ENCODE measurements around the gene C2CD4D.

DNA sequence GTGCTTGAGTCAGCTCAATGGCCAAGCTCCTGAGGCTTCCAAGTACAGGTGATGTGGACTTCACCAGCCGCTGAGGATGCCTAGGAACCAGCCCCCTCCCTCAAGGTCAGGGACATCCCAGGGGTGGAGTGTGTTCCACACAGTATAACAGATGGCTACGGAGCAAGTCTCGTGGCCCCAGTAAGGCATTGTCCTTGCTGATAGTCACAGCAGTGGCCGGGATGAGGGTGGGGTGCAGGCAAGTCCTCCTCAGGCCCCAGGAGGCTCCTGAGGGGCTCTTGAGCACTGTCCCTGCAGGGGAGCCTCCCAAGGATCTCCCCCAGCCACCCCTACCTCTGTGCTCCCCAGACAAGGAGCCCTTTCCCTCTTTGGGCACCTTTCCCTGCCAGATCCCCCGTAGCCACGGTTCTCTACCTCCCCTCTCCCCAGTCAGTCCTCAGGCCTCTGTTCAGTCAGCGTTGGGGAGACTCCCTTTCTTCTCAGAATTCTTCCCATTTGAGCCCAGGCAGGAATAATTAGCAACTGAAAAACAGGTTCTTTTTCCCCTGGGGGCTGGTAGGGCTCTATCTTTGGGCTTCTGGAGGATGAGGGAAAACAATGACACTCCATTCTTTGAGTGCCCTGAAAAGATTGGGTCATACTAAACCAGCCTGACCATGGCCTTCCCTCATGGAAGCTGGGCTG, 21.0 kb upstream of the C2CD4D start:
- no peak for TF ChIP-seq CTCF (IDR thresholded peaks at IDR 0.05)
- TF ChIP-seq EZH2 (IDR thresholded peaks at IDR 0.05): no peak
